Activated CD8-positive, alpha-beta memory T cell treated with anti-CD3 and anti-CD28 coated beads for 48 hours (primary cell): ENCODE results near the gene LMTK2.
"Not testable (repeated sequence)": the region's sequence is repeated elsewhere in the genome, so short reads cannot be mapped to it uniquely, and the experiment has no call there.

ENCODE experiments used
- DNase-seq, 3 experiments: peaks; one replicate each; pipeline ENCODE4 v3.0.0-alpha.2; 2020; ENCODE audit warnings: low read depth in 2 of 3, low spot score in 2 of 3

The LMTK2 gene

DNA sequence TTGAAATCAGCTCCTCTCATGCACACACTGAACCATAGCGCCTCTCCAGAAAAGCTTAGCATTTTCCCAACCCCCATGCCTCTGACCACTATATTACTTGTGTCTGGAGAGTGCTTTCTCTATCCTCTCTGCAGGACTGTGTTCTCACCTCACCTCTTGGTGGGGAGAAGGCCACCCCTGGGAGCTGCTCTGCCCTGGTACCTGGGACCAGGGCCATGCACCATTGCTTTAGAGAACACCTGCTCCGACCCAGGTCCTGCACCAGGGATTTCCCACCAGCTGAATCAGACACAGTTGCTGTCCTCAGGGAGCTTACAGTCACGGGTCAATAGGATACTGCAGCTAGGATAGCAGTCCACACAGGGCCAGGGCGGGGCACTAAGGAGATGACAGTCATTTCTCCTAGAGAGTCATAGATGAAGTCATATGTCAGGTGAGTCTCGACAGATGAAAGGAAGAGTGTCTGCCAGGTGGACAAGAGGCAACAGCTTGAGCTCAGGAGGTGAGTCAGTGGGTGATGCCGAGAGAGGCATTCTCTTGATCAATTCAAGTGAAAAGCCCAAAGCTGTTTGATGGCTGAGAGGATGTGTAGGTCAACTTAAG, 619 bp upstream of the LMTK2 start:
- no peak for DNase-seq

- DNase-seq, result peak in 1 of 3 experiments; percentile 3
Measured at GRCh38 chr7:98107313-98107721, 655 bp downstream of the LMTK2 start.

DNA sequence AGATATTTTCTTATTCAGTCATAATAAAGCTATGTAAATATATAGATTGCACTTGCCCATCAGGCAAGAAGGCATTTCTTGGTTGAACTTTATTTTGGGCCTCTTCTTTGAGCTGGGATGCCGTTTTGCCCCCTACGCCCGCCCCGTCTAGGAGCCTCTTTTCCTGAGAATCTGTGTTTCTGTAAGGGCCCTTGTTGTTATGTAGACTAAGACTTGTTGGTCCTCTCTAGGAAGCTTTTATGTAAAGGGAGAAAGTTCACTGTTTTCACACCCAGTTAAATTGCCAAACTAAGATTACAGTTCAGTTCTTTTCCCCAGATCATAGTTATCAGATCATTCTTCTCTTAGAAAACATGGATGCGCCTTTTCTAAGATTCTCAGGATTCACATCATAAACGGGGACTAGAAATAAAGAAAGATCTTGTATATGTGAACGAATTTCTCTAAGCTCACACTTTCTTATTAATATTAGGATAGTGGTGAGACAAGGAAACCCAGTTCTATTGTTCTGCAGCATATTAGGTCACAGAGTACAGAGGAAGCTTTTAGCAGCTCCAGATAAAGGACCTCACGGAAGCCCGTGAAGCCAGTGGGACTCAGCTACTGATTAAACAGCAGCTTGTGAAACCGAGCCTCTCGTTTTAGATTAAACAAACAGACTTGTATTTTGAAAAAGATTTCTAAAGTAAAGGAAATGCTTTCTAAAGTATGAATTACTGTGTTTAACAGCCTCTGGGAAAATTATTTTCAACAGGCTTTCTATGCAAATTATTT, 3.8 kb downstream of the LMTK2 start:
- DNase-seq, result no peak

DNA sequence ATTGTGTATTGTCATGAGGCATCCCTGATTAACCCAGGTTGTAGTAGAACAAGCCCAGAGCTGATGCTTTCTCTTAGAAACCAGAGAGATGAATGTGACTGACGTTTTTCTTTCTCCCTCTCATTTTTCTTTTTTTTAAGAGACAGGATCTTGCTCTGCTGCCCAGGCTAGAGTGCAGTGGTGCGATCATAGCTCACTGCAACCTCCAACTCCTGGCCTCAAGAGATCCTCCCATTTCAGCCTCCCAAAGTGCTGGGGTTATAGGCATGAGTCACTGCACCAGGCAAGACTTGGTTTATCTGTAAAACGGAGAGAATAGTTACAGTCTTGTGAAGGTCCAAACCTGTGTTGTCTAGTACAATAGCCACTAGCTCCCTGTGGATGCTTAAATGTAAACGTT, 5.4 kb downstream of the LMTK2 start:
- DNase-seq, result no peak

DNA sequence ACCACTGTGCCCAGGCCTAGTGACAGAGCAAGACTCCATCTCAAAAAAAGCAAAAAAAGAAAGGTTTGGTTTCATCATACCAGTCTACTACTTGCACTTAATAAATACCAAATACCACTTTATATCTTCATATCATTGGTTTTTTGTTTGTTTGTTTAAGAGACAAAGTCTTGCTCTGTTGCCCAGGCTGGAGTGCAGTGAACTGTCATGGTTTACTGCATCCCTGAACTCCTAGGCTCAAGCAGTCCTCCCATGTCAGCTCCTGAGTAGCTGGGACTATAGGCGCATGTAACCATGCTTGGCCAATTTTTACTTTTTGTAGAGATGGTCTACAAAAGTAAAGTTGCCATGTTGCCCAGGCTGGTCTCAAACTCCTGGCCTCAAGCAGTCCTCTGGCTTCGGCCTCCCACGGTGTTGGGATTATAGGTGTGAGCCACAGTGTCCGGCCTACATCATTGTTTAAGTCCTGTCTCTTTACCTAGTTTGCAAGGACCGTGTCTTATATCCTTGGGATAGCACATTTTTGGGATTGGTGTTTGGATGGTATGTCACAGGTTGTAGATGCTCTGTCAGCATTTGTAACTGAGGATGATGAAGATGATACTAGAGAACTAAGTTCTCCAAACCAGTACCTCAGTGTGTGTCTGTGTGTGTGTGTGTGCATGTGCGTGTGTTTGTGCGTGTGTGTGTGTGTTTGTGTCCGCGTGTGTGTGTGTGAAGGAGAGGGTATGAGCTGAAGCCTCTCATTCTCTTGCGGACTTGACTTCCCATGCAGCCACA, 9.3 kb downstream of the LMTK2 start:
- DNase-seq, result no peak

GRCh38 chr7:98116656-98117461, 10.2 kb downstream of the LMTK2 start:
- DNase-seq, result no peak

- DNase-seq, result no peak
Measured at GRCh38 chr7:98119256-98119918, 12.7 kb downstream of the LMTK2 start.

DNA sequence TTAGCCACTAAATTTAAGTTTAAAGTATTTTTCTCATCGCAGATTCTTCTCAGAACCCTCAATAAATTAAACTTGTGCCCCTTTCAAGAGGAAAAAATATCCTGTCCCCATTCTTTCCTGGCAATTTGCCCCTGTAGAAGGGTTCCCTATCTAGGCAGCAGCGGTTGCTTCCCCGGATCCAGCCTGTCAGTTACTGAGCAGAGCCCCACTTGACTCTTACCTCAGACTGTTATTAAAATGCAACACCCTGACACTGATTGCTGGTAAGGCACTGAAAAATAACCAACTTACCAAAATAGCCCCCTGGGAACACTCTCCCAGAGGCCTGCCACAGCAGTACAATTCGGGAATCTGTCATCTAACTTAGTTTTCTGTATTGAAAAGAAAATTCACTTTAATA, 13.9 kb downstream of the LMTK2 start:
- no peak for DNase-seq

DNA sequence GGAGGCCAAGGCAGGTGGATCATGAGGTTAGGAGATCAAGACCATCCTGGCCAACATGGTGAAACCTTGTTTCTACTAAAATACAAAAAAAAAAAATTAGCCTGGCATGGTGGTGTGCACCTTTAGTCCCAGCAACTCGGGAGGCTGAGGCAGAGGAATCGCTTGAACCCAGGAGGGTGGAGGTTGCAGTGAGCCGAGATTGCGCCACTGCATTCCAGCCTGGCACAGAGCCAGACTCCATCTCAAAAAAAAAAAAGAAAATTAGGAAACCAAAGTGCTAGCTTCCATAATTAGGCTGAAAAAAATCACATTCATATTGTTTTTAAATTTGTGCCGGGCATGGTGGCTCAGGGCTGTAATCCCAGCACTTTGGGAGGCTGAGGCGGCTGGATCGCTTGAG, 14.7 kb downstream of the LMTK2 start:
- not testable (repeated sequence) for DNase-seq

GRCh38 chr7:98123365-98123696, 16.7 kb downstream of the LMTK2 start:
- DNase-seq, result no peak

GRCh38 chr7:98125759-98126158, 19.1 kb downstream of the LMTK2 start:
- no peak for DNase-seq

GRCh38 chr7:98126311-98127142, 19.9 kb downstream of the LMTK2 start:
- no peak for DNase-seq

DNA sequence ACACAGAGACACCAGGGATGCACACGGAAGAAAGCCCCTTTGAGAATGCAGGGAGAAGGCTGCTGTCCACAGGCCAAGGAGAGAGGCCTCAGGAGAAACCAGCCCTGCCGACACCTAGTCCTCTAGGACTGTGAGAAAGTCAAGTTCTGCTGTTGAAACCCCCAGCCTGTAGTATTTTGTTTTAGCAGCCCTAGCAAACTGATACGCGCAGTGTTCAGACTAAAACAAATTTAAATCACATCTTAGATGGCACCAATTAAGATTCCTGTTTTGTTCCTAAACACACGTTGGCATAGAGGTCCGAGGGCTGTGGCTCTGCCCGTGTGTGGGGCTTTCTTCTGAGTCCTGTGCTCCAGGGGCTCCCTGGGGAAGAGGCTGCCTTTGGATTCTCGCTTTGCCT, 21.7 kb downstream of the LMTK2 start:
- DNase-seq, result no peak

- DNase-seq, result no peak
Measured at GRCh38 chr7:98130959-98131358, 24.3 kb downstream of the LMTK2 start.

DNA sequence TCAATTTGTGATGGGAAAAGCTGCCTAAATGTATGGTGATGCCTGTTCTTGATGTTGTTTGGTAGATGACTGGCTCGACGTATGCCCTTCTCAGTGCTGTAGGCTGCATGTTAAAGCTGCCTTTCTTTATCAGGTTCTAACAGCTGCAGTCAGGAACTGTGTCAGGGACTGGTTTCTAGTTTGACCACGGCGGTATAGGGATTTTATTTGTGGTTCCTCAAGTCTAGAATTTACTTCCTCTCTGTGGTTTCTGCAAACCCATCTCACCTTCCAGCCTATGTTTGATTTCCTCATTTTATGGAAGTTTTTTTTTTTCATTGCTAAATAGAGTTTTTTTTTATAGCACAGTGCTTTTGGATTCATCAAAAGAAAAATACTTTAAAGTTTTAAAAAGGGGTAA, 26.5 kb downstream of the LMTK2 start:
- no peak for DNase-seq

DNA sequence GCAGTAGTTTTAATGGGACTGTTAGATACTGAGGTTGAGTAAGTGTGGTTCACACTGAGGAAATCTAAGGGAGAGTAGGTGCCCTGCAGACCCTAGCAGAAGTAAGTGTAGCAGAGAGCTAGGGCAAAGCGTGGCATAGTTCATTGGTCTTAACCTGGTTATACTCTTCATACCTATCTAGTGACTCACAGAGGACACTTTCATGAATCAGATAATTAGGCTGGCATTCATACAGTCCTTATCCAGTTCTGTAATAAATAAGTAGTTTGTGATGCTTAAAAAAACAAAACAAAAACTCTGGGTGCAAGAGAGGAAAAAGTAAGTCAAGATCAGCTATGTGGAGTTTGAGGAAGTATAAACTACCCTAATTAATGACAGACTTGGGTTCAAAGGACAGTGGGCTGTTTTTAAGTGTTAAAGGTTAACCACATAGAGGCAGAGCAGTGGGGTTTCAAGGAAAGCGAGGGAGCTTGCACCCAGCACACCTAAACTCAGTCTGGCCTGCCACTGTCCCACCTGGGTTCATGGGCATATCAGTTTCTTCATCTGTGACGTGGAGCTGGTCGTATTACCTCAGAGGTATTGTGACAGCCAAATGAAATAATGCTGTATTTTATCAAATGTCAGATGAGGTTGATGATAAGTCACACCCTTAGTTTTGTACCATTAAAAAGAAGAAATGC, 27.1 kb downstream of the LMTK2 start:
- no peak for DNase-seq

DNA sequence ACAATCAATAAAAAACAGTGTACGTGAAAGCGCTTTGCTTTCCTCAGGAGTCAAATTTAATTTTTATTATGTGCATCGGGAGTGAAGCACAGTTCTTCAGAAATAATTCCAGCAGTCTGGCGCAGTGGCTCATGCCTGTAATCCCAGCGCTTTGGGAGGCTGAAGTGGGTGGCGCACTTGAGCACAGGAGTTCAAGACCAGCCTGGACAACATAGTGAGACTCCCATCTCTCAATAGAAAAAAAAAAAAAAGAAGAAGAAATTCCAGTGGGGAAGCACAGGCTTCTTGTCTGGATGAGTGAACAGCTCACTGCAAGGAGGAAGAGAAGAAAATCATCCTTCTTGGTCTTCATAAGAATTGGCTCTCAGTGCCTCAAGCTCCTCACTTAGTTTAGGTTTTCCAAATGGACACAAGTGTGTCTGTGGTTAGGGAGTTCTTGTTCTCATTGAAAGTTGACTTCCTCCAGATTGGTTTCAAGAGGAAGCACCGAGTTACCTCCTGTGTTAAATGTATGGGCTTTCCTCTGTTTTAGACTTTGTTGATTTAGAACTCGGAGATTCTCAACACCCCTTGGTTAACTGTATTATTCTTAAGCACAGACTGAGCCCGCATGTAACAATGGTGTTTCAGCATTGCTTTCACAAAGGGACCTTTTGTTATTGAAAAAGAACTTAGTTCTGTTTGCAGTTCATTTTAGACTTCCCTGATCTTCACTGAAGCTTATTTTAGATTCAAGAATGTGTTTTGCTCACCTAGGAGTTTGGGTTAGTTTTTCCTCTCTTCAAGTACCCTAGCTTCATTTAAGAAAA, 28.0 kb downstream of the LMTK2 start:
- DNase-seq, result no peak

- DNase-seq, result no peak
Measured at GRCh38 chr7:98135984-98136383, 29.3 kb downstream of the LMTK2 start.

GRCh38 chr7:98136423-98136822, 29.8 kb downstream of the LMTK2 start:
- DNase-seq, result no peak
